PC-9 (cell line): Measurements from ENCODE around the gene TACR2. TPM values are rescaled to one million over a fixed set of nuclear protein-coding genes. Genes with fewer than 3 reads are reported as not detected.

Experiments used
- BruUV-seq: library from RNA; stranded (reverse); fragments of 400-500 nt; replicated peaks from 2 replicates; lab custom pipeline; 2021; lab: Mats Ljungman, UMichigan
- CTCF ChIA-PET: fragments of 300-600 bp; sonication (Branson Sonifier 250); formaldehyde crosslinking; loops from one replicate; lab custom pipeline; 2022; ENCODE audit warnings: antibody characterized with exemption; lab: Charles Lee
- POLR2A ChIA-PET: fragments of 300-600 bp; sonication (Branson Sonifier 250); formaldehyde crosslinking; loops from one replicate; lab custom pipeline; 2022; ENCODE audit warnings: antibody characterized with exemption; ENCODE audit not compliant: unreplicated experiment; lab: Charles Lee
- DNase-seq, 2 experiments: peaks; one replicate each; pipeline versions ENCODE4 v3.0.0 to v3.0.0-alpha.2; 2015 to 2022; ENCODE audit warnings: mixed read lengths in 1 of 2
- H2AFZ ChIP-seq: fragments of 200-600 bp; sonication (generic); 2 replicates; pipeline ENCODE4 v1.8.1; 2017; ENCODE audit warnings: antibody characterized with exemption
- H3F3A ChIP-seq: fragments of 200-600 bp; sonication (generic); 2 replicates; pipeline ENCODE4 v1.8.1; 2017; ENCODE audit warnings: antibody characterized with exemption, mild to moderate bottlenecking, low read depth; ENCODE audit not compliant: insufficient read depth
- H3K27ac ChIP-seq: fragments of 200-600 bp; sonication (generic); 2 replicates; pipeline ENCODE4 v1.6.1; 2016; ENCODE audit warnings: mixed run types
- H3K27me3 ChIP-seq: fragments of 200-600 bp; sonication (generic); 2 replicates; pipeline ENCODE4 v1.6.1; 2016; ENCODE audit warnings: low read depth, mixed run types; ENCODE audit not compliant: insufficient read depth
- H3K36me3 ChIP-seq: fragments of 200-600 bp; sonication (generic); 2 replicates; pipeline ENCODE4 v1.6.1; 2016; ENCODE audit warnings: low read depth, mixed run types
- H3K4me1 ChIP-seq: fragments of 200-600 bp; sonication (generic); replicated peaks from 2 replicates; pipeline ENCODE4 v1.6.1; 2016; ENCODE audit warnings: mixed run types; ENCODE audit not compliant: insufficient read depth
- H3K4me2 ChIP-seq: fragments of 200-600 bp; sonication (generic); 2 replicates; pipeline ENCODE4 v1.6.1; 2017; ENCODE audit warnings: mixed run types
- H3K4me3 ChIP-seq: fragments of 200-600 bp; sonication (generic); 2 replicates; pipeline ENCODE4 v1.6.1; 2016; ENCODE audit warnings: mixed run types
- H3K79me2 ChIP-seq: fragments of 200-600 bp; sonication (generic); 2 replicates; pipeline ENCODE4 v1.6.1; 2017; ENCODE audit warnings: low read depth, mixed run types
- H3K9me2 ChIP-seq: fragments of 200-600 bp; sonication (generic); 2 replicates; pipeline ENCODE4 v1.8.1; 2017; ENCODE audit warnings: mild to moderate bottlenecking; ENCODE audit not compliant: insufficient read depth
- H3K9me3 ChIP-seq: fragments of 200-600 bp; sonication (generic); 2 replicates; pipeline ENCODE4 v1.8.1; 2016; ENCODE audit warnings: low read depth; ENCODE audit not compliant: insufficient read depth
- H4K20me1 ChIP-seq: fragments of 200-600 bp; sonication (generic); 2 replicates; pipeline ENCODE4 v1.8.1; 2017; ENCODE audit not compliant: insufficient read depth
- CTCF ChIP-seq: fragments of 200-600 bp; sonication (generic); conservative IDR thresholded peaks from 2 replicates; pipeline ENCODE4 v1.6.1; 2017; ENCODE audit warnings: mixed run types, antibody characterized with exemption, mild to moderate bottlenecking, moderate library complexity
- EZH2 ChIP-seq: fragments of 200-600 bp; sonication (generic); IDR thresholded peaks from 2 replicates; pipeline ENCODE4 v1.8.0; 2017; ENCODE audit warnings: antibody characterized with exemption, low read depth
- intact Hi-C: fragments of 100-400 bp; cut with micrococcal nuclease; formaldehyde crosslinking; loops from one replicate; pipeline ENCODE4 v1.10.0; 2022; ENCODE audit not compliant: unreplicated experiment
- total RNA-seq: library from RNA; stranded (reverse); gene quantifications from 2 replicates; pipeline ENCODE4 v1.2.3, GENCODE V29; 2021

TACR2 gene
- total RNA-seq, 1 experiment from 2014 or later: not detected

DNA sequence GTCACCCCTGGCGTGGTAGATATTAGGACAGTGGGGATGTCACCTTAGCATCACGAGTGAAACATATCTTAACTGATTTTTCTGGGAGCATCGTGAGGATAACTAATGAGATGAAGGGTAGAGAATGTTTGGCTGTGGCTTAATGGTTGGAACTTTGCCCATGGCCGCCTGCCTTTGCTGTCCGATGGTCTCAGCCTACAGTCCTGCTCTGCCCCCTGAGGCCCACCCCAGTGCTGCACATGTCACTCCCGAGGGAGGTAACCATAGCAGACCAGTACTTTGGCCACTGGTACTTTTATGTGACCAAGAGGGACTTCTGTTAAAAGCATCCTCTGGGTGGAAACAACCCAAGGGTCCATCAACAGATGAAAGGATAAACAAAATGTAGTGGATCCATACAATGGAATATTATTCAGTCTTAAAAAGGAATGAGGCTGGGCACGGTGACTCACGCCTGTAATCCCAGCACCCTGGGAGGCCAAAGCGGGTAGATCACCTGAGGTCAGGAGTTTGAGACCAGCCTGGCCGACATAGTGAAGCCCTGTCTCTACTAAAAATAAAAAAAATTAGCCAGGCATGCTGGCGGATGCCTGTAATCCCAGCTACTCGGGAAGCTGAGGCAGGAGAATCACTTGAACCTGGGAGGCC lies 58.4 kb downstream of the TACR2 start:
- Histone ChIP-seq H3K4me3 (no peak overlapping the region), H3K9me2 (no peaks in the 10 kb centered on the region), H3K27ac (no peak overlapping the region), H3K9me3 (no peaks in the 10 kb centered on the region), H3K4me2 (no peak overlapping the region), H3K27me3 (no peaks in the 10 kb centered on the region), H4K20me1 (no peaks in the 10 kb centered on the region), H3K36me3 (peaks cover 5% of the 10 kb centered on the region; the same call in 1 of the 2 replicates), H3K79me2 (peaks cover 58% of the 10 kb centered on the region), H3K4me1 (peaks cover 51% of the 10 kb centered on the region), H2AFZ (no peak overlapping the region), H3F3A (peaks cover 46% of the 10 kb centered on the region)
- intact Hi-C loops: no loop called here
- TF ChIP-seq EZH2 (no peak), CTCF (no peak)
- DNase-seq: no peak
- BruUV-seq: no TSS peak
- ChIA-PET CTCF (no interaction called here), POLR2A (interaction anchor here (0.6 to 0.7 kb wide), 2 partner anchors 40 to 70 kb away, joined by 3 to 13 read pairs; no protein-coding TSS in a partner anchor)

GRCh38 chr10:69356187-69356586 lies 60.5 kb downstream of the TACR2 start:
- H3K79me2 ChIP-seq: peaks cover 68% of the 10 kb centered on the region
- intact Hi-C loops: no loop called here
- TF ChIP-seq CTCF (no peak), EZH2 (no peak)
- H3K4me3 ChIP-seq: no peak overlapping the region
- H2AFZ ChIP-seq: no peak overlapping the region
- 0 out of 2 replicates have a peak, but pooled peaks cover 4% of the 10 kb centered on the region for H3K36me3 ChIP-seq
- no TSS peak for BruUV-seq
- ChIA-PET CTCF (no interaction called here), POLR2A (no interaction called here)
- H3K27ac ChIP-seq: no peak overlapping the region
- H4K20me1 ChIP-seq: no peaks in the 10 kb centered on the region
- no peaks in the 10 kb centered on the region for H3K27me3 ChIP-seq
- no peak overlapping the region for H3K4me2 ChIP-seq
- H3K4me1 ChIP-seq: peaks cover 51% of the 10 kb centered on the region
- no peaks in the 10 kb centered on the region for H3K9me2 ChIP-seq
- H3F3A ChIP-seq: peaks cover 39% of the 10 kb centered on the region
- no peak for DNase-seq
- no peaks in the 10 kb centered on the region for H3K9me3 ChIP-seq

- POLR2A ChIA-PET: interaction anchor here (0.7 kb wide), 1 partner anchor 283 kb away, joined by 3 read pairs; no protein-coding TSS in a partner anchor
- H3K4me2 ChIP-seq: peak overlapping the region; percentile 56; the same call in 1 of the 2 replicates
- peaks cover 46% of the 10 kb centered on the region for H3K4me1 ChIP-seq
- H3K27me3 ChIP-seq: no peaks in the 10 kb centered on the region
- DNase-seq: no peak
- no peak overlapping the region for H2AFZ ChIP-seq
- no peak overlapping the region for H3K4me3 ChIP-seq
- H3K9me3 ChIP-seq: no peaks in the 10 kb centered on the region
- intact Hi-C loops: no loop called here
- no peaks in the 10 kb centered on the region for H4K20me1 ChIP-seq
- H3K79me2 ChIP-seq: peaks cover 74% of the 10 kb centered on the region
- no TSS peak for BruUV-seq
- H3K27ac ChIP-seq: 0 out of 2 replicates have a peak overlapping the region, but pooled peaks have one; percentile 65
- H3F3A ChIP-seq: peaks cover 31% of the 10 kb centered on the region
- CTCF ChIA-PET: interaction anchor here (0.6 kb wide), 1 partner anchor 51 kb away, joined by 8 read pairs; no protein-coding TSS in a partner anchor
- no peaks in the 10 kb centered on the region for H3K9me2 ChIP-seq
- H3K36me3 ChIP-seq: 0 out of 2 replicates have a peak, but pooled peaks cover 4% of the 10 kb centered on the region
- TF ChIP-seq EZH2: no peak
- TF ChIP-seq CTCF: no peak
Observed at GRCh38 chr10:69353977-69354635, 62.6 kb downstream of the TACR2 start.

Other genes starting within 250 kb of the TACR2 start
- 49.9 and 55.7 TPM in 2 replicates for gene SUPV3L1, start 236.7 kb downstream of the TACR2 start, total RNA-seq
- gene HKDC1, start 196.6 kb downstream of the TACR2 start, total RNA-seq: 173 and 178 TPM in 2 replicates
- 128 and 140 TPM in 2 replicates for gene HK1, start 138.4 kb downstream of the TACR2 start, total RNA-seq
- 97.0 and 108 TPM in 2 replicates for gene TSPAN15, start 34.5 kb upstream of the TACR2 start, total RNA-seq
- gene NEUROG3, start 156.5 kb upstream of the TACR2 start, total RNA-seq: not detected in 2 replicates
- gene FAM241B, start 213.3 kb upstream of the TACR2 start, total RNA-seq: 10.7 and 13.0 TPM in 2 replicates